HL-60 (cell line): ENCODE measurements around the gene ARTN.

Experiments
- DNase-seq, 2 experiments: peaks; one replicate each; pipeline ENCODE4 v3.0.0-alpha.2; 2010 to 2020; ENCODE audit warnings: low read depth in 1 of 2, low spot score in 1 of 2
- H3K27ac ChIP-seq: fragments of 250-450 bp; sonication (Bioruptor Pico); replicated peaks from 2 replicates; pipeline ENCODE4 v1.5.1; 2020; ENCODE audit warnings: mild to moderate bottlenecking, moderate library complexity
- H3K27me3 ChIP-seq: fragments of 250-450 bp; sonication (Bioruptor Pico); 2 replicates; pipeline ENCODE4 v1.5.1; 2021; ENCODE audit warnings: mild to moderate bottlenecking, moderate library complexity; ENCODE audit not compliant: insufficient read depth, poor library complexity, severe bottlenecking
- H3K4me3 ChIP-seq: replicated peaks from 2 replicates; pipeline ENCODE4 v1.5.1; 2011; ENCODE audit warnings: mild to moderate bottlenecking, control low read depth, low read length; ENCODE audit not compliant: insufficient read depth
- GABPA ChIP-seq: IDR thresholded peaks from 2 replicates; pipeline ENCODE4 v1.6.1; 2012; ENCODE audit warnings: low read depth
- POLR2AphosphoS5 ChIP-seq: IDR thresholded peaks from 2 replicates; pipeline ENCODE4 v1.6.1; 2012; ENCODE audit warnings: low read depth
- SPI1 ChIP-seq: IDR thresholded peaks from 2 replicates; pipeline ENCODE4 v1.6.1; 2012; ENCODE audit warnings: low read depth, mild to moderate bottlenecking, borderline replicate concordance
- TF ChIP-seq, protein P1 (sequence below): IDR thresholded peaks from 2 replicates; pipeline ENCODE4 v1.6.1; 2012; ENCODE audit warnings: low read depth; ENCODE audit not compliant: insufficient replicate concordance
- TF ChIP-seq, protein P2 (sequence below): IDR thresholded peaks from one replicate; pipeline ENCODE4 v1.5.1; 2011; ENCODE audit warnings: low read length, control low read depth, inconsistent platforms; ENCODE audit not compliant: insufficient read depth

ARTN gene

GRCh38 chr1:43900386-43900785, 33.2 kb upstream of the ARTN start:
- no peak overlapping the region for H3K4me3 ChIP-seq
- no peak for DNase-seq
- H3K27me3 ChIP-seq, result no peaks in the 10 kb centered on the region
- TF ChIP-seq POLR2AphosphoS5 (no peak), SPI1 (no peak), GABPA (no peak)
- TF ChIP-seq, protein P1, sequence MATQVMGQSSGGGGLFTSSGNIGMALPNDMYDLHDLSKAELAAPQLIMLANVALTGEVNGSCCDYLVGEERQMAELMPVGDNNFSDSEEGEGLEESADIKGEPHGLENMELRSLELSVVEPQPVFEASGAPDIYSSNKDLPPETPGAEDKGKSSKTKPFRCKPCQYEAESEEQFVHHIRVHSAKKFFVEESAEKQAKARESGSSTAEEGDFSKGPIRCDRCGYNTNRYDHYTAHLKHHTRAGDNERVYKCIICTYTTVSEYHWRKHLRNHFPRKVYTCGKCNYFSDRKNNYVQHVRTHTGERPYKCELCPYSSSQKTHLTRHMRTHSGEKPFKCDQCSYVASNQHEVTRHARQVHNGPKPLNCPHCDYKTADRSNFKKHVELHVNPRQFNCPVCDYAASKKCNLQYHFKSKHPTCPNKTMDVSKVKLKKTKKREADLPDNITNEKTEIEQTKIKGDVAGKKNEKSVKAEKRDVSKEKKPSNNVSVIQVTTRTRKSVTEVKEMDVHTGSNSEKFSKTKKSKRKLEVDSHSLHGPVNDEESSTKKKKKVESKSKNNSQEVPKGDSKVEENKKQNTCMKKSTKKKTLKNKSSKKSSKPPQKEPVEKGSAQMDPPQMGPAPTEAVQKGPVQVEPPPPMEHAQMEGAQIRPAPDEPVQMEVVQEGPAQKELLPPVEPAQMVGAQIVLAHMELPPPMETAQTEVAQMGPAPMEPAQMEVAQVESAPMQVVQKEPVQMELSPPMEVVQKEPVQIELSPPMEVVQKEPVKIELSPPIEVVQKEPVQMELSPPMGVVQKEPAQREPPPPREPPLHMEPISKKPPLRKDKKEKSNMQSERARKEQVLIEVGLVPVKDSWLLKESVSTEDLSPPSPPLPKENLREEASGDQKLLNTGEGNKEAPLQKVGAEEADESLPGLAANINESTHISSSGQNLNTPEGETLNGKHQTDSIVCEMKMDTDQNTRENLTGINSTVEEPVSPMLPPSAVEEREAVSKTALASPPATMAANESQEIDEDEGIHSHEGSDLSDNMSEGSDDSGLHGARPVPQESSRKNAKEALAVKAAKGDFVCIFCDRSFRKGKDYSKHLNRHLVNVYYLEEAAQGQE, result no peak
- TF ChIP-seq, protein P2, sequence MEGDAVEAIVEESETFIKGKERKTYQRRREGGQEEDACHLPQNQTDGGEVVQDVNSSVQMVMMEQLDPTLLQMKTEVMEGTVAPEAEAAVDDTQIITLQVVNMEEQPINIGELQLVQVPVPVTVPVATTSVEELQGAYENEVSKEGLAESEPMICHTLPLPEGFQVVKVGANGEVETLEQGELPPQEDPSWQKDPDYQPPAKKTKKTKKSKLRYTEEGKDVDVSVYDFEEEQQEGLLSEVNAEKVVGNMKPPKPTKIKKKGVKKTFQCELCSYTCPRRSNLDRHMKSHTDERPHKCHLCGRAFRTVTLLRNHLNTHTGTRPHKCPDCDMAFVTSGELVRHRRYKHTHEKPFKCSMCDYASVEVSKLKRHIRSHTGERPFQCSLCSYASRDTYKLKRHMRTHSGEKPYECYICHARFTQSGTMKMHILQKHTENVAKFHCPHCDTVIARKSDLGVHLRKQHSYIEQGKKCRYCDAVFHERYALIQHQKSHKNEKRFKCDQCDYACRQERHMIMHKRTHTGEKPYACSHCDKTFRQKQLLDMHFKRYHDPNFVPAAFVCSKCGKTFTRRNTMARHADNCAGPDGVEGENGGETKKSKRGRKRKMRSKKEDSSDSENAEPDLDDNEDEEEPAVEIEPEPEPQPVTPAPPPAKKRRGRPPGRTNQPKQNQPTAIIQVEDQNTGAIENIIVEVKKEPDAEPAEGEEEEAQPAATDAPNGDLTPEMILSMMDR, result no peak
- no peak overlapping the region for H3K27ac ChIP-seq

DNA sequence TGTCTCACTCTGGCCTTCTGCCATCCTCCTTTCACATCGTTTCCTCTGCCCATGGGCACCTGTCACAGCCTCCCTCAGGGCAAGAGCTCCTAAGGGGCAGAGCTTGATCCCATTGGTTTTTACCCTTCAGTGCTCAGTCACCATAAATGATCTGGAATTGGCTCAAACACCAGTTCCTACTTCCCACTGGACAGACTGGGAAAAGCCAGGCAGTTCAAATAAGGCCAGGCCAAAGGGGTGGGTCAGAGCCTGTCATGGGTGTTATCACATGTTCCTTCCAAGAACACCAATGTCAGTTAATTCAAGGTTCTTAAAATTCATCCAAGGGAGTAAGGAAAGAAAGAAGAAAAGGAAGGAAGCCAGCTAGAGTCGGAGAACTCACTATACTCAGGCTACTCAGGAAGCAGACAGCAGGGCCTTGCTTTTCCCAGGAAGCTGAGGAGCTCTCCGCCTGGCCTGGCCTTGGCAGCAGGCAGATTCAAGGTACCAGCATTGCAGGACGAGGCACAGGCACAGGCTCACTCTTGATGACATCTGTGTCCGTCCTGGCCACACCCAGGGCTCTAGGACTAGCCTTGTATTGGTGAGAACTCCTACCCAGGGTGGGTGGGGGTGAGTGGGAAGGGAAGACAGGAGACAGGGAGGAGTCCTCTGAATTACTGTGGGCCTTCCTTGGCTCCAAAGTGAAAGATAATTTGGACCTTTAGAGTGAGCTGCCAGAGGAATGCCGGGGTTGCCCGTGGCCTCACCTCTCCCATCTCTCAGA, 32.2 kb upstream of the ARTN start:
- Histone ChIP-seq H3K4me3 (no peak overlapping the region), H3K27ac (no peak overlapping the region), H3K27me3 (no peaks in the 10 kb centered on the region)
- DNase-seq, result no peak
- TF ChIP-seq, protein P2, result no peak
- TF ChIP-seq POLR2AphosphoS5, result no peak
- TF ChIP-seq GABPA, result no peak
- TF ChIP-seq, protein P1, result no peak
- no peak for TF ChIP-seq SPI1

- no peak for DNase-seq
- no peak for TF ChIP-seq GABPA
- TF ChIP-seq, protein P2, result no peak
- TF ChIP-seq, protein P1, result no peak
- no peak for TF ChIP-seq SPI1
- TF ChIP-seq POLR2AphosphoS5, result no peak
- Histone ChIP-seq H3K27ac (no peak overlapping the region), H3K4me3 (no peak overlapping the region), H3K27me3 (no peaks in the 10 kb centered on the region)
These were observed 31.4 kb upstream of the ARTN start for GRCh38 chr1:43902058-43902831.
